PC-3 (cell line): ENCODE results near the gene KCNT1. TPM values are rescaled to one million over a fixed set of nuclear protein-coding genes. Genes with fewer than 3 reads are reported as not detected.

Experiments used
- ATAC-seq: fragments of 200-7000 bp; cut with Tn5 transposase; 2 replicates; pipeline ENCODE4 v1.9.1; 2020; ENCODE audit warnings: mild to moderate bottlenecking, moderate library complexity
- BruUV-seq: library from RNA; stranded (reverse); fragments of 400-500 nt; replicated peaks from 2 replicates; lab custom pipeline; 2021; lab: Mats Ljungman, UMichigan
- CTCF ChIA-PET: fragments of 300-600 bp; sonication (Branson Sonifier 250); formaldehyde crosslinking; loops from one replicate; lab custom pipeline; 2022; ENCODE audit warnings: antibody characterized with exemption; lab: Charles Lee
- POLR2A ChIA-PET: fragments of 300-600 bp; sonication (Branson Sonifier 250); formaldehyde crosslinking; loops from one replicate; lab custom pipeline; 2022; ENCODE audit warnings: antibody characterized with exemption; ENCODE audit not compliant: unreplicated experiment; lab: Charles Lee
- DNase-seq: peaks from one replicate; pipeline ENCODE4 v3.0.0-alpha.2; 2015
- H2AFZ ChIP-seq: fragments of 300-600 bp; sonication (generic); 2 replicates; pipeline ENCODE4 v1.6.0; 2016; ENCODE audit warnings: antibody characterized with exemption, low read length
- H3F3A ChIP-seq: fragments of 300-600 bp; sonication (generic); one replicate; pipeline ENCODE4 v1.6.0; 2017; ENCODE audit warnings: antibody characterized with exemption, low read length, control low read depth, mild to moderate bottlenecking; ENCODE audit not compliant: unreplicated experiment
- H3K27ac ChIP-seq: fragments of 300-600 bp; sonication (generic); 2 replicates; pipeline ENCODE4 v1.5.1; 2016; ENCODE audit warnings: mild to moderate bottlenecking, low read length
- H3K27me3 ChIP-seq: fragments of 300-600 bp; sonication (generic); 2 replicates; pipeline ENCODE4 v1.6.1; 2016; ENCODE audit warnings: low read length, mixed read lengths
- H3K36me3 ChIP-seq: fragments of 300-600 bp; sonication (generic); 2 replicates; pipeline ENCODE4 v1.6.1; 2016; ENCODE audit warnings: low read depth, mixed run types, low read length, mixed read lengths
- H3K4me1 ChIP-seq: fragments of 300-600 bp; sonication (generic); 2 replicates; pipeline ENCODE4 v1.5.1; 2016; ENCODE audit warnings: low read length; ENCODE audit not compliant: insufficient read depth
- H3K4me2 ChIP-seq: fragments of 300-600 bp; sonication (generic); 2 replicates; pipeline ENCODE4 v1.6.0; 2016; ENCODE audit warnings: low read length
- H3K4me3 ChIP-seq: fragments of 300-600 bp; sonication (generic); 2 replicates; pipeline ENCODE4 v1.5.1; 2016; ENCODE audit warnings: mild to moderate bottlenecking, low read length, mixed read lengths
- H3K79me2 ChIP-seq: fragments of 300-600 bp; sonication (generic); 2 replicates; pipeline ENCODE4 v1.6.1; 2017; ENCODE audit warnings: low read length, mixed read lengths
- H3K9ac ChIP-seq: fragments of 300-600 bp; sonication (generic); 2 replicates; pipeline ENCODE4 v1.6.0; 2016; ENCODE audit warnings: mild to moderate bottlenecking, low read length
- H3K9me2 ChIP-seq: fragments of 300-600 bp; sonication (generic); replicated peaks from 2 replicates; pipeline ENCODE4 v1.6.1; 2016; ENCODE audit warnings: mixed run types, low read length, mixed read lengths
- H3K9me3 ChIP-seq: fragments of 300-600 bp; sonication (generic); 2 replicates; pipeline ENCODE4 v1.6.1; 2016; ENCODE audit warnings: low read length, mixed read lengths
- H4K20me1 ChIP-seq: fragments of 300-600 bp; sonication (generic); 2 replicates; pipeline ENCODE4 v1.6.1; 2016; ENCODE audit warnings: low read length, mixed read lengths
- CTCF ChIP-seq: fragments of 300-600 bp; sonication (generic); conservative IDR thresholded peaks from 2 replicates; pipeline ENCODE4 v1.5.1; 2017; ENCODE audit warnings: antibody characterized with exemption, low read depth, mild to moderate bottlenecking, low read length
- EZH2 ChIP-seq: fragments of 300-600 bp; sonication (generic); IDR thresholded peaks from one replicate; pipeline ENCODE4 v1.6.1; 2017; ENCODE audit warnings: antibody characterized with exemption, mild to moderate bottlenecking, low read length; ENCODE audit not compliant: unreplicated experiment
- EZH2phosphoT487 ChIP-seq: fragments of 300-600 bp; sonication (generic); IDR thresholded peaks from 2 replicates; pipeline ENCODE4 v1.6.1; 2018; ENCODE audit warnings: mild to moderate bottlenecking, antibody characterized with exemption, low read length, borderline replicate concordance
- intact Hi-C: fragments of 100-400 bp; cut with micrococcal nuclease; formaldehyde crosslinking; loops from 2 replicates; pipeline ENCODE4 v1.9.0; 2023
- total RNA-seq: library from RNA; depleted of rRNA; stranded (reverse); fragments of >200 nt; gene quantifications from 2 replicates; pipeline ENCODE4 v1.2.3, GENCODE V29; 2014; rRNA removed

KCNT1 gene
- total RNA-seq, 1 experiment from 2014 or later = not detected

- H3K9ac ChIP-seq = no peak overlapping the region
- no peak for DNase-seq
- ChIA-PET CTCF (no interaction called here), POLR2A (no interaction called here)
- no peaks in the 10 kb centered on the region for H4K20me1 ChIP-seq
- H3F3A ChIP-seq = no peaks in the 10 kb centered on the region
- H3K4me1 ChIP-seq = no peaks in the 10 kb centered on the region
- BruUV-seq = no TSS peak
- H3K27me3 ChIP-seq = no peaks in the 10 kb centered on the region
- no peaks in the 10 kb centered on the region for H3K79me2 ChIP-seq
- H3K27ac ChIP-seq = no peak overlapping the region
- no peaks in the 10 kb centered on the region for H3K36me3 ChIP-seq
- no peak overlapping the region for H3K4me2 ChIP-seq
- TF ChIP-seq EZH2phosphoT487 (no peak), CTCF (no peak), EZH2 (no peak)
- H2AFZ ChIP-seq = no peak overlapping the region
- no peaks in the 10 kb centered on the region for H3K9me3 ChIP-seq
- intact Hi-C loops = no loop called here
- ATAC-seq = no peak
- no peak overlapping the region for H3K4me3 ChIP-seq
- no peaks in the 10 kb centered on the region for H3K9me2 ChIP-seq
Measured at GRCh38 chr9:135840539-135840938, 138.6 kb downstream of the KCNT1 start.

Other genes starting within 250 kb of the KCNT1 start
- 22.6 and 30.6 TPM in 2 replicates for gene PPP1R26, start 222.4 kb upstream of the KCNT1 start, total RNA-seq
- 62.4 and 73.4 TPM in 2 replicates for gene MRPS2, start 201.5 kb upstream of the KCNT1 start, total RNA-seq
- gene LCN1, start 180.7 kb upstream of the KCNT1 start, total RNA-seq = not detected in 2 replicates
- gene OBP2A, start 156.1 kb upstream of the KCNT1 start, total RNA-seq = not detected in 2 replicates
- not detected in 2 replicates for gene PAEP, start 140.4 kb upstream of the KCNT1 start, total RNA-seq
- gene GLT6D1, start 62.6 kb upstream of the KCNT1 start, total RNA-seq = not detected in 2 replicates
- not detected in 2 replicates for gene LCN9, start 38.9 kb upstream of the KCNT1 start, total RNA-seq
- gene SOHLH1, start 2.7 kb upstream of the KCNT1 start, total RNA-seq = not detected in 2 replicates
- 16.4 and 32.0 TPM in 2 replicates for gene CAMSAP1, start 205.4 kb downstream of the KCNT1 start, total RNA-seq